GM19025 (cell line): ENCODE results near the gene CPNE6.

Experiments used
- ATAC-seq: cut with Tn5 transposase; IDR thresholded peaks from one replicate; pipeline ENCODE4 v1.9.1; 2021; ENCODE audit warnings: mild to moderate bottlenecking, low read depth, moderate library complexity; ENCODE audit not compliant: unreplicated experiment

The CPNE6 gene

DNA sequence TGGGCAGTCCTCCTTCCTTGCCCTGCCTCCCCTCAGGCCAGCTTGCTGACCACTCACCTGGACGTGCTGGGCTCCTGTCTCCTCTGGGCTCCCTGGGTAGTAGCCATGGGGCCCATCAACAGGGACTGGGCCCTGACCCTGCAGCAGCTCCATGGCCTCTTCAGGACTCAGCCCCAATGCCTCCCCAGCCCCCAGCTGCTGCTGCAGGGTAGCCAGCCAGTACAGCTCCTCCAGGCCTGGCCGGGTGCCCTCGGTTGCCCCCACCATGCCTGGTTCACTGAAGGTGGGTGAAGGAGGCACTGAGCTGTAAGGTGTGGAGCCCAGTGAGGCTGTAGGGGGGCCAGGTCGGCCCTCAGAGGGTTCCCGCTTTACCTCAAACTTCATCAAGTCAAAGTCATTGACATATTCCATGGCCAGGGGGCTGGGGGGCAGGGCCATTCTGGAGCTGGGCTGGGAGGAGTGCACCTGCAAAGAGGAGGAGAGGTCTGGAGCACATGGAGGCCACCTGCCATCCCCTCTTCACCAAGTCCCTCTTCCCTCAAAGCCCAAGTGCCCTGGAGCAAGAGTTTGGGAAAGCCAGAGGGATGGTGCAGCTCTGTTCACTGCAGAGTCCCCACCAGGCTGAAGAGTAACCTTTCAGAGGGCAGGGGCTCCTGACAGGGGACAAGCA is 11.2 kb downstream of the CPNE6 start:
- no peak for ATAC-seq

DNA sequence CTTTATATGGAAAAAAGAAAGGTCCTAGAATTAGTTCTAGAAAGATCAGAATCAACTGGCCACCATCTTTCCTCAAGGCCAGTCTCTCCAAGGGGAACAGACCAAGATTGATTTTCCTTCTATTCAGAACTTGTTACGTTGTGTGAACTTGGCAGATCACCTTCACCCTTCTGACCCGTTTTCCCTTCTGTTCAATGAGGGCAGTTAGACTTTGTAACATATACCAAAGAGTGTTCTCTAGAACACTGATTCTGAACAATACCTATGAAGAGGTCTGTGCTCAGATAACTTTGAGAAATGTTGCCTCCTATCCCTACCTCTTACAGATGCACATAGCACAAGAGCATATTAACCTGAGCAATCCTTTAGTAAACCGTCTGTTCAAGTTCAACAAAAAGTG is 12.1 kb downstream of the CPNE6 start:
- no peak for ATAC-seq

DNA sequence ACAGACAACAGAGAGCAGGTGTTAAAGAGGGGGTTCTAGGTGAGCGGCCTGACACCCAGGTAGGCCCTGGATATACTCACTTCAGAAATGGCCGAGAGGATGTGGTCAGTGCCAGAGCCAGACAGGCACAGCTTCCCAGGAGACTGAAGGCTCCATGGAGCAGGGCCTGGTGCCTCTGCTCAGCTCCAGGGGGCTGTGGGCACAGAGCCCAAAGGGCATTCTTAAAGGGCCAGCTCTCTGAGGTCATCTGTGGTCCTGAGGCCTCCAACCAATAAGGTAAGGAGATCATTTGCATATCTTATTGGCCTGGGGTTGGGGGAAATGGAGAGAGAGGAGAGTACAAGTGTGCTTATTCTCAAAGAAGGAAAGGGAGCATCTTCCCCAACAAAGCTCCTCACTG is 13.1 kb downstream of the CPNE6 start:
- no peak for ATAC-seq

DNA sequence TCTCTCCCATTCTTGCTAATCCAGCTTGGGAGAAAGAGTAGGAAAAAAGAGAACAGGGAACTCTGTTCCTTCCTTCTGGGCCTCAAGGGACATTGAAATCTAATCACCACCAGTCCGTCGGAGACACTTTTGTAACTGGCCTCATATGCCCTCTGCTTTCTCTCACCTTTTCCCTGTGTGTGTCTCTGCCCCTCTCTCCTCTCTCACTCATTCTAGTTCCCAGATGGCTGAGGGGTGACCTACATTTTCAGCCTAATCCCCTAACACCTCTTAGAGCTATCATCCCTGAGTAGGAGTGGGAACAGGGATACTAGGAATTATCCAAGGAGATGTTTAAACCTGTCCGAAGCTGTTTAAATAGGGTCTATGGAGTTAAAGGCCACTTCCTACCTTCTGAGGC is 13.9 kb downstream of the CPNE6 start:
- ATAC-seq: no peak

DNA sequence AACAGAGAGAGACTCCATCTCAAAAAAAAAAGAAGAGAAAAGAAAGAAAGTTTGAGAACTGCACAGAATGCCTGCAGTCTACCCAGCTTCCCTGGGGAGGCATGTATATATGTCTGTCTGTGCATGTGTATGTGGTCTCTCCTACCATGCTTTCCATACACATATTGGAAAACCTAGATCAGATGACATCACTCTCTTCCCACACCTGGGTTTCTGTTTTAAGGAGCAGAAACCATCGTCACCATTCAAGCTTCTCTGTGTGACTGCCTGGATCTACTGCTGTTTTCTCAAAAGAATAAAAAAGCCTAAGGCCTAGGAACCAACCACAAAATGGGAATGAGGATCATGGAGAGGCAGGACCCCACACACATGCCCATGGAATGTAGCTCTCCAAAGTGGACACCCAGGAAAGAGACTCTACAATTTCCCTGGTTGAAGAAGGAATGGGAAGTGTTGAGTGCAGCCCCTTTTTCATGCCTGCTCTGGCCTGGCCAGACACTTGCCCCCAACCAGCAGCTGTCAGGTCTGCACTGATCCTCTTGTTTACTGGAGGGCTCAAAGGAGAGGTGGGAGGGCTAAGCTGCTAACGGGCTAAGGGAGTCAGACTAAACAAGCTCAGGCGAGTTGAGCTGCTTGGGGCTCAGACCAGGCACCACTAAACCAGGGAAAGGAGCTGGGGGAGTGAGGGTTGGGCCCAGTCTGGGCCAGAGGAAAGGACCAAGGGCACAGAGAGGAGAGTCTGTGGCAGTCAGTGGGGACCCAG is 15.0 kb downstream of the CPNE6 start:
- ATAC-seq: no peak

DNA sequence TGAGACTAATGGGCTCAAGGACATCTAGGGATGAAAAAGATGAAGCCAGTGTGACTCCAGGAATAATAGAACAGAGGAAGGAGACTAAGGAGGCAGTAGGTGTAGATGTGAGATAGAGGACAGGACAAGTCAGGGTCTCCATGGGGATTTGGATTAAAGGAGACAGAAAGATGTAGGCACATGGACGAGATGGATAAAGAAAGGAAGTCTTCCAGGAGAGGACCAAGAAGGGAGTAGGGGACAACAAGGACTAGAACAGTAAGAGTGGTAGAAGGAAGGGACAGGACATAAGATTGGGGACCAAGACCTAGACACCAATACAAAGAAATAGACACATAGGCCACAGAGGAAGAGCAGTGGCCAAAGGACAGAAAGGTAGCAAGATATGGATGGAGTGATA is 15.6 kb downstream of the CPNE6 start:
- no peak for ATAC-seq

DNA sequence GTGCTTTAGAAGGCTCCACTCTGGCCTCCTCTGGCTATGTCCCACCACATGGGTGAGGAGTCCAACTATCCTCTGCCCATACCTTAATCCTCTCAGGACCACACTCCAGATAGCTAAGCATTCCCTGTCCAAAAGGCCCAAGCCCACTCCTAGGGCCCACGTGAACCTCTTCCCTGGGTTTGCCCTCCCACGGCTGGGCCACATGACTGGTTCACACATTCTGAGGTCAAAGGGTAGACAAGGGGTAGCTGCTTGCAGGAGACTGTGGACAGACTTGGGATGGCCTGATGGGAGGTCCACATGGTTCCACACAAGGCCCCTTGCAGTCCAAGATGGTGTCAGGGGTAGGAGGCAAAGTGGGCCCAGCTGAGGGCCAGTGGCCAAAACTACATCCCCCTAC is 16.7 kb downstream of the CPNE6 start:
- ATAC-seq: no peak

DNA sequence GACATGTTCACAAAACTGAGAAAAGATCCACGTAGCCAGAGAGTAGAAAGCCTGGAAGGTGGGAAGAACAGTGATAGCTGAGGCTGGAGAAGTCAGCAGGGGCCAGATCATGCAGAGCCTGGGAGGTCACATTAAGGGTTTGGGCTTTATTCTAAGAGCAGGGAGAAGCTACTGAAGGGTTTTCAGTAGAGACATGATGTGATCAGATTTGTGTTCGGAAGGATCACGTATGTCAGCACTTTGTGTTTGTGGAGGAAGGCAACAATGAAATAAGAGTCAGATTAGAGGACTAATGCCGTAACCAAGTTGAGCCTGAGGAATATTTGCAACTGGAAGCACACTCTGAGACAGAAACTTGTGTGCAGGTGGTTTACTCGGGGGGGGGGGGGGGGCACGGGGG is 18.5 kb downstream of the CPNE6 start:
- no peak for ATAC-seq

DNA sequence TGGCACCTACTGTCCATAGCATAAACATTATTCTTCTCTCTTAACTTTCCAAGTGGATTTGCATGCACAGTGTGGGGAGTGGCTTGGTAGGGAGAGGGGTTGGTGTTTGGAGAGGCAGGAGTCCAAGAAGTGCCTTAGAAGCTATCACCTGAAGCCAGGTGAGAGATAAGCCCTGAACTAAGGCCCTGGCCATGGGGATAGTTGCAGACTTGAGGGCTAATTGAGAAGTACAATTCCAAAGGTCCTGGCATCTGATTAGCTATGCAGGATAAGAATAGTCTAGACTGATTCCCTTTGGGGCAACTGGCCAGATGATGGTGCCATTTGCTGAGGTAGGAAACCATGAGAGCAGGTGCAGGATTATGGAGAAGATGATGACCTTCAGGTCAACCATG is 20.7 kb downstream of the CPNE6 start:
- ATAC-seq: no peak

DNA sequence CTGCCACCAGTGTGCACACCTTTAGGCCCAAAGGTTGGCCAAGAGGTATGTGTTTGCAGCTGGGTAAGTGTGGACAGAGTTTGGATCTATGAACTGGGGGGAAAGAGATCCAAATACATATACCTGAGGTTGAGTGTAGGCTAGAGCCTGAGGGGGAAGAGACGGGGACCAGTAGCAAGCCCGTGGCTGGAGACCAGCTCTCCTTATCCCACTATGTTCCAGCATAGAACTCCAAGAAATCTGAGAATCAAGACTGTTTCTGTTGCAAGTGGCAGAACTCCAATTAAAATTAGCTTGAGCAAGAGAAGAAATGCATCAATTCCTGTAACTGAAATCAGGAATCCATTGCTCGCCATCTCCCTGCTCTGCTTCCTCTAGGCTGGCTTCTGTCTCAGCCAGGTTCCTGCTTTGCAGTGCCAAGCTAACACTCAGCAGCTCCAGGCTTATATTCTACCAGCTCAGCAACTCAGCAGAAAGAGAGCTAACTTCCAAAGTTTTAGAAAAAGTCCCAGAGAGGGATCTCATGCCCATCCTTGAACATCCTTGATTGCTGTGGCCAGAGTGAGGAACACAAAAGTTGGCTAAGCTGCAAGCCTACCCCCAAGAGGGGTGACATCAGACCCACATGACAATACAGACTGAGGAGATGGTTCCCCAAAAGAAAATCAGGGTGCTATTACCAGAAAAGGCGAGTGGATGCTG is 21.3 kb downstream of the CPNE6 start:
- no peak for ATAC-seq

DNA sequence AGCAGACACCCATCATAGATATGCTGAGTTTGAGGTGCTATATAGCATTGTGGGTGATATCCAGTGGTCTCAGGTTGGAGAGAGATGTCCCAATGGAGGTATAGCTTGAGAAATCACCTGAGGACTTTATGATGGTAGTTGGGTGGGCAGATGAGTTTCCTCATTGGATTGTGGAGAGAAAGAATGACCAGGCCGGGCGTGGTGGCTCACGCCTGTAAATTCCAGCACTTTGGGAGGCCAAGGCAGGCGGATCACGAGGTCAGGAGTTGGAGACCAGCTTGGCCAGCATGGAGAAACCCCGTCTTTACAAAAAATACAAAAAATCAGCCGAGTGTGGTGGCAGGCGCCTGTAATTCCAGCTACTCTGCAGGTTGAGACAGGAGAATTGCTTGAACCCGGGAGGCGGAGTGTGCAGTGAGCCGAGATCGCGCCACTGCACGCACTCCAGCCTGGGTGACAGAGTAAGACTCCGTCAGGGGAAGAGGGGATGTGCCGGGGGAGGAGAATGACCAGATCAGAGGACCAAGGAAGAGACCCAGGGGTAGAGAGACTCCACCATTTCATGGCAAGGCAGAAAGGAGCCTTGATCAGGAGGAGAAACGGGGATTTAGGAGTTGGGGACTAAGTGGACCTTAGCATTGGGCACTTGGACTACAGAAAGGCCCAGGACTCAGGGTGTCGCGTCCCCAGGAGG is 22.0 kb downstream of the CPNE6 start:
- ATAC-seq: no peak

DNA sequence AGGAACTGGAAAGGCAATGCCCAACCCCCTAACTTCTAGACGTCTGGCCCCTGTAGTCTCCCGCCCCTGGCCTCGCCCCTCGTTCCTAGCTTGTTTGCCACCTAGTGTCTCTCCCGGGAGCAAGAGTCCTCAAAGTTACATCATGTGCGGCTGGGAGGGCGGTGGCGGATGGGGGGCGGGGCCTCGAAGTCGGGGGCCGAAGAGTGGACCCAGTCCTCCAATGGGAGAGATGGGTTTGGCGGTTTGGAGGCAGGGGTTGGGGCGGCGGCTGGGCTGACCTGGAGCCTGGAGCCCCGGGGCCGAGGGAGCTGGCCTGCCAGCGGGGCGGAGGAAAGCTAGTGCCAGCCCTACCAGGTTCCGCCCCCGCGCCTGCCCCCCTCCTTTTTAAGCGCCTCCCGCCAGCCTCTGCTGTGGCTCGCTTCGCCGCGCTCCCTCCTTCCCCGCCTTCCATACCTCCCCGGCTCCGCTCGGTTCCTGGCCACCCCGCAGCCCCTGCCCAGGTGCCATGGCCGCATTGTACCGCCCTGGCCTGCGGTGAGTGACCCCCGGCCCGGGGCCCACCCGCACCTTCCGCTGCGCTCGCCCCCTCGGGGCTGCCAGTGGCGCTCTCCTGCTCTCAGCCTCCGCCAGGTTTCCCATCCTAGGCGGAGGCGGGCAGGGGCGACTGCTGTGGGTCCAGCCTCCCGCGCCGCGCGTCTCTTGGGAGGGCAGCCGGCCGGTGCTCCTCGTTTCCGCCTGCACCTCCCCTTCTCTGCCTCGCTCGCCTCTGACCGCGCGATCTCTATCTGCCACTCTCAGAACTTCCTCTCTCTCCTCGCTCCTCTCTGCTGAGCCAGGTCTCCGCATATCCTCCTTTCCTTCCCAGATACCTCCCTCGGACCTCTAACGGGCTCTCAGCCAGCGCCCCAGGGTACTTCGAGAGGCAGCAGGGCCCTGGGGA is 22.8 kb downstream of the CPNE6 start, which contains the start of gene PCK2:
PCK2 (plus strand) TSS at position 411 of the 940 bp plus-strand sequence; CDS start at position 506, 95 bp downstream.
- peak; percentile 46 for ATAC-seq

DNA sequence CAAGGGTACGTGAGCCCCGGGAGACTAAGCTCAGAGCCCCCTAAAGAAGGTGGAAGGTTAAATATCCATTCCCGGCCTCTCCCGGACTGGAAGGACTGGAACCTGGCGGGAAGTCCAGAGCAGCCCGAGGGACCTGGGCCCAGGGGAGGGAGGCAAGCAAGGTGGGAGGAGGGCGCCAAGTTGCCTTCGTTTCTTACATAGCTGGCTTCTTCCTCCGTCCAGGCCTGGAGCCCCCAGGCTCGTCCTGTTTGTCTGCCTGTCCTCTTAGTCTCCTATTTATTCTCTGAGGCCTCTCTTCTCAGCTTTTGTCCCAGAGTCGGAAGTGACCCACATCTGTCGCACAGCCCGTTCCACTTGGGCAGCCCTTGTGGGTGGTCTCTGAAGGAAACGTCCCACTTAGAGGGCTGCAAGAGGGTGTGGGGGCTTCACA is 23.5 kb downstream of the CPNE6 start:
- ATAC-seq: no peak

DNA sequence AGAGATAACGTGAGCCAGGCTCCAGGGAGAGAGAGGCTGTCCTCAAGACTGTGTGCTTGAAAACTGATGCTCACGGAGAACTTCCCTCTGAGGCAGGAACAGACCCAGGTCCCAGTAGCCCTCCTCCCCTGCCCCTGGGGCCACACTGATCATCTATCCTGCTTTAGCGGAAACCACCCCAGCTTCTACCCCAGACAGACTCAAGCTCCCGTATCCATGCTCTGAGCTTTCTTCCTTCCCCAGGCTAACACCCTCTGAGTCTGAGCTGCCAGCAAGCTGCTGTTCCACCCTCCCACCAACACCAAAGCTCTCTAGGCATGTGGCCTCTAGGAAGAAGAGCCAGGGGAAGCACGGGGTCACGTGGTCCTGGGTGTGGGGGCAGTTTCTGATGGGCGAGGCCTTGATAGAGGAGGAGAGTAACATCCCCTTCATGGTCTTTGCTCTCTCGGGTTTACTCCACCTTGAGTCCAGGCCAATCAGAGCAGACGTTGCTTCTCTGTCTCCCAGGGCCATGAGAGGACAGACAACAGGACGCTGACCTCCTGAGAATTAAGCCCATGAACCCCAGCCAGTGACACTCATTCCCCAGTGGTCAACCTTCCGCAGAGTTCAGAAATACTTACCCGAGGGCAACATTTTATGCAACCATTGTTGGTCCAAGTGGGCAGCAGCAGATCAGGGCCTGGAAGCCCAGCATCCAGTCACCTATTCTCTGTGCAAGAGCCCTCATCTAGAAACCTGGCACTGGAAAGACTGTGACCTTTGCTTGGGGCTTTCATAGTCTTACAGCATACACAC is 24.1 kb downstream of the CPNE6 start:
- ATAC-seq: peak; percentile 57

DNA sequence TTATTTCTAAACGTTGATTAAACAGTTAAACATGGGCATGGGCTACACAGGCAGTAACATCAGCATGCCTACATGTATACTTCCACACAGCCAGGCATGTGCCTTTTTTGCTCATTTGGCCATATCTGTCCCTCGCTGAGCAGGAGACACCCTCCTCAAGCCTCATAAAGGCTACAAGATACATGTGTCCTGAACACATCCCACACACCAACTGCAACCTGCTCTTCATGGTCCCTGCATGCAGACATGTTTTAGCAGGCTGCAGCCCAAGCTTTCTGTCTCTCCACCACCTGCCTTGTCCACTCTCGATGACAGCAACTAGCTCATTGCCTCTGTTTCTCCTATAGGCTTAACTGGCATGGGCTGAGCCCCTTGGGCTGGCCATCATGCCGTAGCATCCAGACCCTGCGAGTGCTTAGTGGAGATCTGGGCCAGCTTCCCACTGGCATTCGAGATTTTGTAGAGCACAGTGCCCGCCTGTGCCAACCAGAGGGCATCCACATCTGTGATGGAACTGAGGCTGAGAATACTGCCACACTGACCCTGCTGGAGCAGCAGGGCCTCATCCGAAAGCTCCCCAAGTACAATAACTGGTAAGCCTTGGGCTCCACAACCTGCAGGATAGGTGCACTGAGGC is 25.3 kb downstream of the CPNE6 start:
- ATAC-seq: no peak

DNA sequence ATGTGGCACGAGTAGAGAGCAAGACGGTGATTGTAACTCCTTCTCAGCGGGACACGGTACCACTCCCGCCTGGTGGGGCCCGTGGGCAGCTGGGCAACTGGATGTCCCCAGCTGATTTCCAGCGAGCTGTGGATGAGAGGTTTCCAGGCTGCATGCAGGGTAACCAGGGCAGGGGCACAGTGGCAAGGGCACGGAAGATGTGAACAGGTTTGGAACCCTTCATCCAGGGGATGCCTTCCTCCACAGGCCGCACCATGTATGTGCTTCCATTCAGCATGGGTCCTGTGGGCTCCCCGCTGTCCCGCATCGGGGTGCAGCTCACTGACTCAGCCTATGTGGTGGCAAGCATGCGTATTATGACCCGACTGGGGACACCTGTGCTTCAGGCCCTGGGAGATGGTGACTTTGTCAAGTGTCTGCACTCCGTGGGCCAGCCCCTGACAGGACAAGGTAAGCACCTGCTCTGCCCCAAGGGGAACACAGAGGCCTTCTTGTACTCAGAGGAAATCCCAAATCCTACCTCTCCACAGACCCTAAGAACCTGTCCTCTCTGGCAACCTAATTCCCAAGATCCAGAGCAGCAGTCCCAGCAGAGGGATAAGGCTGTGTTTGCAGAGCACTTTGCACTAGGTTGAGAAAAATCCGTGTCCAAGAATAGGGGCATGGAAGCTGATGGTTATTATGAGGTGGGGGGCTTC is 27.0 kb downstream of the CPNE6 start:
- no peak for ATAC-seq

DNA sequence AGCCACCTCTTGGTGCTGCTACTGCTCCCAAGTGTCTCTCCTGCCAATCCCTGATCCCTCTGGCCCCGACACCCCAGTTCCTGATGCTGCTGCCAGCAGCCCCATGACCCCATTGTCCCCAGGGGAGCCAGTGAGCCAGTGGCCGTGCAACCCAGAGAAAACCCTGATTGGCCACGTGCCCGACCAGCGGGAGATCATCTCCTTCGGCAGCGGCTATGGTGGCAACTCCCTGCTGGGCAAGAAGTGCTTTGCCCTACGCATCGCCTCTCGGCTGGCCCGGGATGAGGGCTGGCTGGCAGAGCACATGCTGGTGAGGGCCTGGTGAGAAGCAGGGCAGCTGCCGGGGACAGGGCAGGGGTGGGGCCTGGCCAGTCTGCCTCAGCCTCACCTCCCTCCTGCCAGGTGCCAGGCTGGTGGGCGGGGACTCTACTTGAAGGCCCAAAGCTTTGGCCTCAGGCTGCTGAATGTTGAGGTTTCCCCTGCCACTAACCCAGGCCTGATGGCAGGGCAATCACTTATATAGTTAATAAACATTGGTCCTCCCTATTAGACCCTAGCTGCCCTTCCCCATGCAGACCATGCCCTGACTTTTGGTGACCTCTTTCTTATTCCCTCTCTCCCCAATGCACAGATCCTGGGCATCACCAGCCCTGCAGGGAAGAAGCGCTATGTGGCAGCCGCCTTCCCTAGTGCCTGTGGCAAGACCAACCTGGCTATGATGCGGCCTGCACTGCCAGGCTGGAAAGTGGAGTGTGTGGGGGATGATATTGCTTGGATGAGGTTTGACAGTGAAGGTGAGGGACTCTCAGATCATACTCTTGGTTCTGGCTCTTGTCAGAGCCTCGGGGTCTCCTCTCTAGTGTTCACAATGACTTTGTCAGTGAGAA is 27.8 kb downstream of the CPNE6 start:
- ATAC-seq: no peak
